CD14-positive monocyte (primary cell): ENCODE measurements around the gene INPP4B. TPM values are rescaled to one million over a fixed set of nuclear protein-coding genes. Genes with fewer than 3 reads are reported as not detected.

Source experiments
- DNase-seq, 3 donors: peaks; one replicate each; pipeline ENCODE4 v3.0.0-alpha.2; 2011 to 2022
- H2AFZ ChIP-seq: 2 replicates; pipeline ENCODE4 v1.6.0; 2012; ENCODE audit warnings: mild to moderate bottlenecking, low read depth, low read length, inconsistent platforms; ENCODE audit not compliant: insufficient read depth, poor library complexity, severe bottlenecking
- H3K27ac ChIP-seq, 2 donors: 1 replicate in 1 of 2; 2 replicates in 1 of 2; pipeline ENCODE4 v1.5.1; 2012 to 2013; ENCODE audit warnings: low read length in 2 of 2, control low read depth in 1 of 2, inconsistent platforms in 1 of 2, low read depth in 1 of 2, mild to moderate bottlenecking in 1 of 2
- H3K27me3 ChIP-seq, 2 donors: one replicate each; pipeline versions ENCODE4 v1.6.0 to v1.6.1; 2011 to 2013; ENCODE audit warnings: low read length in 2 of 2; ENCODE audit not compliant: control insufficient read depth in 2 of 2, insufficient read depth in 2 of 2
- H3K36me3 ChIP-seq, 2 donors: replicated peaks in 1 of 2; 1 replicate in 1 of 2; 2 replicates in 1 of 2; pipeline versions ENCODE4 v1.5.1 to v1.6.1; 2012 to 2013; ENCODE audit warnings: low read length in 2 of 2, control low read depth in 1 of 2, inconsistent platforms in 1 of 2, mild to moderate bottlenecking in 1 of 2; ENCODE audit not compliant: insufficient read depth in 2 of 2, control insufficient read depth in 1 of 2
- H3K4me1 ChIP-seq, 2 donors: 1 replicate in 1 of 2; 2 replicates in 1 of 2; pipeline versions ENCODE4 v1.5.1 to v1.6.1; 2012 to 2013; ENCODE audit warnings: low read length in 2 of 2, control low read depth in 1 of 2, inconsistent platforms in 1 of 2, mild to moderate bottlenecking in 1 of 2, moderate library complexity in 1 of 2; ENCODE audit not compliant: insufficient read depth in 2 of 2, control insufficient read depth in 1 of 2
- H3K4me2 ChIP-seq: replicated peaks from 2 replicates; pipeline ENCODE3; 2012; ENCODE audit warnings: low read length, moderate library complexity, mild to moderate bottlenecking; ENCODE audit not compliant: poor library complexity, severe bottlenecking; ENCODE audit errors: extremely low read depth
- H3K4me3 ChIP-seq, 3 experiments: fragments of 200-600 bp in 1 of 3; sonication (generic) in 1 of 3; replicated peaks in 1 of 3; 1 replicate in 2 of 3; 2 replicates in 1 of 3; pipeline ENCODE4 v1.5.1; 2011 to 2013; ENCODE audit warnings: low read length in 3 of 3, mild to moderate bottlenecking in 3 of 3, control low read depth in 2 of 3, low read depth in 2 of 3, inconsistent platforms in 1 of 3, moderate library complexity in 1 of 3
- H3K79me2 ChIP-seq: 2 replicates; pipeline ENCODE4 v1.6.0; 2012; ENCODE audit warnings: mild to moderate bottlenecking, control low read depth, inconsistent platforms, low read length, moderate library complexity; ENCODE audit not compliant: insufficient read depth
- H3K9ac ChIP-seq: 2 replicates; pipeline ENCODE4 v1.6.0; 2017; ENCODE audit warnings: low read length, mild to moderate bottlenecking; ENCODE audit not compliant: insufficient read depth, poor library complexity, severe bottlenecking
- H3K9me3 ChIP-seq, 2 donors: replicated peaks in 1 of 2; 1 replicate in 1 of 2; 2 replicates in 1 of 2; pipeline versions ENCODE4 v1.5.1 to v1.6.1; 2012 to 2013; ENCODE audit warnings: low read length in 2 of 2, control low read depth in 1 of 2; ENCODE audit not compliant: control insufficient read depth in 1 of 2, insufficient read depth in 1 of 2
- H4K20me1 ChIP-seq: 2 replicates; pipeline ENCODE4 v1.6.0; 2012; ENCODE audit warnings: mild to moderate bottlenecking, low read length, control low read depth, moderate library complexity; ENCODE audit not compliant: insufficient read depth
- H3K27ac Mint-ChIP-seq, 7 donors: one replicate each; pipeline ENCODE4 v1.8.0; 2020; ENCODE audit warnings: mild to moderate bottlenecking in 7 of 7, mixed read lengths in 7 of 7, moderate library complexity in 6 of 7, inconsistent platforms in 2 of 7
- H3K27me3 Mint-ChIP-seq, 3 donors: one replicate each; pipeline ENCODE4 v1.8.0; 2021 to 2022; ENCODE audit warnings: low read depth in 3 of 3, mild to moderate bottlenecking in 3 of 3, mixed read lengths in 3 of 3, moderate library complexity in 3 of 3, inconsistent platforms in 1 of 3
- H3K36me3 Mint-ChIP-seq, 2 donors: one replicate each; pipeline ENCODE4 v1.8.0; 2020; ENCODE audit warnings: mixed read lengths in 2 of 2, inconsistent platforms in 1 of 2, mild to moderate bottlenecking in 1 of 2
- H3K4me1 Mint-ChIP-seq: one replicate; pipeline ENCODE4 v1.8.0; 2020; ENCODE audit warnings: mild to moderate bottlenecking, mixed read lengths
- H3K4me3 Mint-ChIP-seq, 2 donors: one replicate each; pipeline ENCODE4 v1.8.0; 2020; ENCODE audit warnings: mild to moderate bottlenecking in 2 of 2, mixed read lengths in 2 of 2, moderate library complexity in 1 of 2
- H3K9me3 Mint-ChIP-seq, 7 donors: one replicate each; pipeline ENCODE4 v1.8.0; 2020 to 2022; ENCODE audit warnings: mixed read lengths in 7 of 7, mild to moderate bottlenecking in 6 of 7, moderate library complexity in 6 of 7, inconsistent platforms in 2 of 7
- CTCF ChIP-seq: fragments of 200-600 bp; IDR thresholded peaks from one replicate; pipeline ENCODE4 v1.8.0; 2022; ENCODE audit warnings: antibody characterized with exemption, mild to moderate bottlenecking
- WGBS: methylation state at CpG from one replicate; pipeline ENCODE4 v1.1.5; 2013; ENCODE audit warnings: missing lambda C conversion rate; ENCODE audit not compliant: insufficient coverage; 5-methylcytosine and 5-hydroxymethylcytosine counted together
- intact Hi-C, 2 donors: fragments of 100-400 bp; cut with micrococcal nuclease; formaldehyde crosslinking; loops; one replicate each; pipeline versions ENCODE4 v1.15.0 to v1.15.1; 2023
- polyA plus RNA-seq, 3 donors: library from polyadenylated mRNA; depleted of rRNA in 1 of 3; unstranded in 2 of 3; stranded (reverse) in 1 of 3; fragments of 300-500 nt in 2 of 3; fragments of >200 nt in 1 of 3; fragmentation: Illumina TruSeq in 2 of 3; gene quantifications; 1 replicate in 2 of 3; 2 replicates in 1 of 3; pipeline ENCODE4 v1.2.3, GENCODE V29; 2012 to 2021

The INPP4B gene
- polyA plus RNA-seq, 3 donors = 0.13 to 0.38 (median 0.22) TPM

GRCh38 chr4:142777045-142777743 is 68.9 kb downstream of the INPP4B start:
- intact Hi-C loops = no loop called here
- H3K4me3 ChIP-seq = no peak overlapping the region
- H3K36me3 ChIP-seq = no peaks in the 10 kb centered on the region
- WGBS = 0% methylated on average over 1 of the region's 4 CpGs
- no peak for DNase-seq
- no peaks in the 10 kb centered on the region for H3K9me3 ChIP-seq
- H3K4me2 ChIP-seq = no peak overlapping the region
- no peak overlapping the region for H2AFZ ChIP-seq
- H3K27ac Mint-ChIP-seq = no peak overlapping the region
- no peaks in the 10 kb centered on the region for H3K4me1 Mint-ChIP-seq
- no peaks in the 10 kb centered on the region for H3K36me3 Mint-ChIP-seq
- H4K20me1 ChIP-seq = no peaks in the 10 kb centered on the region
- no peak overlapping the region for H3K27ac ChIP-seq
- no peaks in the 10 kb centered on the region for H3K79me2 ChIP-seq
- no peak for TF ChIP-seq CTCF
- H3K4me1 ChIP-seq = no peaks in the 10 kb centered on the region
- peaks cover 0 to 2% (median 0%) of the 10 kb centered on the region in 7 donors for H3K9me3 Mint-ChIP-seq
- no peak overlapping the region for H3K9ac ChIP-seq
- H3K4me3 Mint-ChIP-seq = no peak overlapping the region
- peaks cover 0 to 4% (median 0%) of the 10 kb centered on the region in 3 donors for H3K27me3 Mint-ChIP-seq
- H3K27me3 ChIP-seq = no peaks in the 10 kb centered on the region

GRCh38 chr4:142776026-142776425 is 70.1 kb downstream of the INPP4B start:
- Histone ChIP-seq H3K27me3 (no peaks in the 10 kb centered on the region), H3K4me1 (no peaks in the 10 kb centered on the region), H3K27ac (no peak overlapping the region), H3K4me3 (no peak overlapping the region), H3K9me3 (no peaks in the 10 kb centered on the region), H2AFZ (no peak overlapping the region), H3K4me2 (no peak overlapping the region), H3K79me2 (no peaks in the 10 kb centered on the region), H4K20me1 (no peaks in the 10 kb centered on the region), H3K36me3 (no peaks in the 10 kb centered on the region), H3K9ac (no peak overlapping the region)
- Mint-ChIP-seq H3K27ac (no peak overlapping the region), H3K27me3 (peaks cover 0 to 2% (median 0%) of the 10 kb centered on the region in 3 donors), H3K4me1 (no peaks in the 10 kb centered on the region), H3K4me3 (no peak overlapping the region), H3K36me3 (no peaks in the 10 kb centered on the region), H3K9me3 (peaks cover 0 to 2% (median 0%) of the 10 kb centered on the region in 7 donors)
- TF ChIP-seq CTCF = no peak
- WGBS = no CpG with 5 or more reads among the region's 2 CpGs
- intact Hi-C loops = no loop called here
- DNase-seq = no peak
